GM19455 (cell line): ENCODE data around the gene MYEOV.

ENCODE experiments used
- ATAC-seq: cut with Tn5 transposase; IDR thresholded peaks from one replicate; pipeline ENCODE4 v1.9.1; 2021; ENCODE audit not compliant: unreplicated experiment

MYEOV gene

DNA sequence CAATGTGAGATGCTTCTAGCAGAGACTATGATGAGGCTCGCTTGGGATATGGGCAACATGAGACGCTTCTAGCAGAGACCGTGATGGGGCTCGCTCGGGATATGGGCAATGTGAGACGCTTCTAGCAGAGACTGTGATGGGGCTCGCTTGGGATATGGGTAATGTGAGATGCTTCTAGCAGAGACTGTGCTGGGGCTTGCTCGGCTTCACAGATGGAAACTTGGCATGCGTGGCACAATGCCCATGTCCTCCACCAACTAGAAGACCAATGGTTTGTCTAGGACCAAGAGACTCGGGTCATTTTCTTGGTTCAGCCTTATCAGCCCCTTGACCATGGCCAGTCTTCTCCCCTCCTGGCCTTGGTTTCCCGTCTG is 7.1 kb downstream of the MYEOV start:
- ATAC-seq, result no peak

GRCh38 chr11:69301455-69302401 is 7.8 kb downstream of the MYEOV start:
- no peak for ATAC-seq

GRCh38 chr11:69302447-69303020 is 8.6 kb downstream of the MYEOV start:
- no peak for ATAC-seq

- ATAC-seq, result no peak
These were observed 9.5 kb downstream of the MYEOV start for GRCh38 chr11:69303427-69303826.

- ATAC-seq, result no peak
These were observed 10.3 kb downstream of the MYEOV start for GRCh38 chr11:69304258-69304657.

GRCh38 chr11:69304686-69305085 is 10.7 kb downstream of the MYEOV start:
- no peak for ATAC-seq

- ATAC-seq, result no peak
These were observed 12.1 kb downstream of the MYEOV start for GRCh38 chr11:69305885-69306540.

- ATAC-seq, result no peak
These were observed 12.9 kb downstream of the MYEOV start for GRCh38 chr11:69306821-69307220.

GRCh38 chr11:69307421-69307820 is 13.5 kb downstream of the MYEOV start:
- no peak for ATAC-seq

GRCh38 chr11:69307871-69308431 is 14.0 kb downstream of the MYEOV start:
- ATAC-seq, result no peak

GRCh38 chr11:69308491-69308911 is 14.5 kb downstream of the MYEOV start:
- ATAC-seq, result no peak

- no peak for ATAC-seq
These were observed 15.1 kb downstream of the MYEOV start for GRCh38 chr11:69308936-69309615.

DNA sequence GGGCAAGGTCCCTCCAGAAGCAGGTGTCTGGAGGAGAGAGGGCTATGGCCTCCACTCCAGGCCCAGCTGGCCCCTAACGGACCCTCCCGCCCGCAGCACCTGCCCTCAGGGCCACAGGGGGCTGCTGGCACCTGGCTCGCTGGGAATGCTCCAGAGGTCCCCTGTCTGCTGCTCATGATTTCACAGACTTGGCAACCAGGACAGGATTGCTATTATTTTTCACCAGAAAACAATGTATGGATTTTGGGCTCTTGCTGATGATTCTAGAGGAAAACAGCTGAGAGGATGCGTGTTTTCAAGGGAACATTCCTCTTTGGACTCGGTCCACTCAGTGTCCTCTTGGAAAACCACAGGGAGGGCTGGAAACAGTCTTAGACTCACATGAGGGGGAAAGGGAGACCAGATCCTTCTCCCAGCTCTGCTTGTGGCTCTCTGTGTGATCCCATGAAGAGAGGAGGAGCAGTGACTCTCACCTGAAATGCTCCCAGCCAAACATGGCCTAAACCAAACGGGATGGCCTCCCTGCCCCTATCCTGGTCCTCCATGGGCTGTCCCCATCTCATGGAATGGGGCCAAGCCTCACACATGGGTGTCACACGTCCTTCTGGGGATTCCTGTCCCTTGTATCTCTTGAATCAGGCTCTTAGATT is 15.8 kb downstream of the MYEOV start:
- ATAC-seq, result no peak

DNA sequence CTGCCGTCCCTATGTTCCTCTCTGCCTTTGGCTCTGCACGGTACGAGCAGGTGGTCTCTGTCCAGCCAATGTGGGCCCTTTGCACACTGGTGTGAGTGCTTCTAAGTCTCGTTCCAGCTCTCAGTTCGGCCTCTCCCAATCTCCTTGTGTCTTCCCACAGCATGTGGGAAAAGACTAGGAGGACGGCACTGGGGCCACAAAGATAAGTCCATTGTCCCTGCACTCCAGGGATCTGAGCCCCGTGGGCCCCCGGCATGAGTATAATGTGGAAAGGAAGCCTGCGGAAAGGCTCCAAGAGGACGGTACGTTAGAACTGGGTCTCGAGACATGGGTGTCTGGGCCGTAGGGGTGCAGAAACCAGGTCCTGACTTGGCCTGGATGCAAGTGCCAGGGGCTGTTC is 16.4 kb downstream of the MYEOV start:
- ATAC-seq, result no peak

DNA sequence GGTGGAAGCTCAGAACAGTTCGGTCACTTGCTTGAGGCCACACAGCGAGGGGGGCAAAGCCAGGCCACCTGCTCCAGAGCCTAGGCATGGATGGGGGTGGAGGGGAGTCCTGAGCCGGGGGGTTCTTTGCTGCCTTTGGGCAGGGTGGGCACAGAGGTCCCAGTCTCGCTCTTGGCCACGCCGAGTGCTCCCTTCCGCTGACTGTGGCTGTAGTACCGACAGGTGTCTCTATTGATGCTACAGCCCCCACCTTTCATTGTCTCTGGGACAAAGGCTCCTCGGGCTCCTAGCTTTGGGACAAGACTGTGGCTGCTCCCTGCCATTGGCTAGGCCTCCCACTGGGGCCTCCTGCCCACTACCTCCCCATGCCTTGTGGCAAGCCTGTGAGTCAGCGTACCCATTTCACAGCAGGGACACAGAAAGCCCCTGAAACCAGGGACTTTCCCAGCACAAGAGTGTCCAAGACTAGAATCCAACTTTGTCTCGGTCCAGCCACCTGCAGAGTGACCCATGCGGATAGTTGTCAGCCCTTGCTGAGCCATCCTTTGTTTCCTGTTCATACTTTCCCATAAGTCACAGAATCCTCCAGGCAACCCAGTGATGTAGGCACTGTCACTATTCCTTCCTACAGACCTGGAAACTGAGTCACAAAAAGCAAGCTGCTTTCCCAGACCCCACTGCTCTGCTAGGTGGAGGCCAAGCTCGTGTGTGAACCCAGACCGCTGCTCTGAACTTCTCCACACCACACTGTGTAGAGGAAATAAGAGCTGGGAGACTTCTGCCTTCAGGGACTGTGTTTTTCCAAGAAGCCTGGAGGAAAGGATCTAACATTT is 17.2 kb downstream of the MYEOV start:
- no peak for ATAC-seq

GRCh38 chr11:69311767-69312385 is 17.9 kb downstream of the MYEOV start:
- ATAC-seq, result no peak

GRCh38 chr11:69312453-69313404 is 18.8 kb downstream of the MYEOV start:
- ATAC-seq, result no peak

DNA sequence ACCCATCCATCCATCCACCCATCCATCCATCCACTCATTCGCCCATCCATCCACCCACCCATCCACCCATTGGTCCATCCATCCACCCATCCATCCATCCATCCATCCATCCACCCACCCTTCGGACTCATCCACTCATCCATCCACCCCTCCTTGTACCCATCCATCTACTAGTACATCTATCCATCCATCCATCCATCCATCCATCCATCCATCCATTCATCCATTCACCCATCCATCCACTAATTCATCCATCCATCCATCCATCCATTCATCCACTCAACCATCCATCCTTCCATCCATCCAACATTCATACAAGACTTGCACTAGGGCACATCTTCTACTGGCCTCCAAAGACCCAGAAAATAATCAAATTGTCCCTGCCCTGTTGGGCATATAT is 20.0 kb downstream of the MYEOV start:
- ATAC-seq, result no peak
